Measurements from ENCODE around the gene RALB. TPM values are rescaled to one million over a fixed set of nuclear protein-coding genes. Genes with fewer than 3 reads are reported as not detected.

The RALB gene
- polyA plus RNA-seq, 1 of the 3 experiments (the other 2 are of a cell fraction) = 37.2 TPM

GRCh38 chr2:120326066-120326465 lies 73.4 kb downstream of the RALB start:
- POLR2A ChIA-PET = no interaction called here
- Histone ChIP-seq H3K9me3 (no peaks in the 10 kb centered on the region), H4K20me1 (ENCODE audit: insufficient read depth) (no peaks in the 10 kb centered on the region), H3F3A (replicated peaks; ENCODE audit: insufficient read depth) (no peaks in the 10 kb centered on the region), H3K9ac (no peak overlapping the region), H3K4me1 (ENCODE audit: control insufficient read depth in 1 of 2, insufficient read depth in 2 of 2, low read depth in 1 of 2, low read length in 1 of 2) (peaks cover 0 to 8% of the 10 kb centered on the region in 2 experiments; a peak in 1 of 4 replicates), H3K4me2 (no peak overlapping the region), H3K27me3 (ENCODE audit: insufficient read depth) (peaks cover 20% of the 10 kb centered on the region; the same call in 1 of the 2 replicates), H3K4me3 (ENCODE audit: low read depth in 2 of 2, low read length in 1 of 2) (no peak overlapping the region), H3K27ac (ENCODE audit: low read depth in 2 of 2, low read length in 1 of 2) (no peak overlapping the region), H3K36me3 (replicated peaks in 1 of 2; ENCODE audit: control insufficient read depth in 1 of 2, insufficient read depth in 2 of 2, low read length in 1 of 2) (no peaks in the 10 kb centered on the region), H3K79me2 (ENCODE audit: insufficient read depth) (no peaks in the 10 kb centered on the region), H3K9me2 (no peaks in the 10 kb centered on the region), H2AFZ (ENCODE audit: low read depth) (no peak overlapping the region)
- 74% methylated on average over 9 of the region's 9 CpGs for WGBS (ENCODE audit: low lambda C conversion rate)
- CTCF ChIA-PET = interaction anchor here (1.0 to 4.7 kb wide), 3 partner anchors 13 to 355 kb away, joined by 3 to 25 read pairs (median 7); no protein-coding TSS in a partner anchor
- no peak for DNase-seq
- TF ChIP-seq TEAD4 (IDR thresholded peaks at IDR 0.05; ENCODE audit: borderline replicate concordance, insufficient read depth) (no peak), NFIC (IDR thresholded peaks at IDR 0.05; ENCODE audit: borderline replicate concordance) (no peak), MEF2A (IDR thresholded peaks at IDR 0.05; ENCODE audit: borderline replicate concordance, low read depth) (no peak), YY1 (IDR thresholded peaks at IDR 0.05; ENCODE audit: low read depth) (no peak), USF2 (IDR thresholded peaks at IDR 0.05; ENCODE audit: borderline replicate concordance, low read depth, low read length) (no peak), RXRA (IDR thresholded peaks at IDR 0.05; ENCODE audit: borderline replicate concordance, low read depth) (no peak), CHD2 (IDR thresholded peaks at IDR 0.05; ENCODE audit: low read length, partially characterized antibody) (no peak), MAX (IDR thresholded peaks at IDR 0.05; ENCODE audit: low read depth) (no peak), CTCF (IDR thresholded peaks at IDR 0.05) (no peak), MXI1 (IDR thresholded peaks at IDR 0.05; ENCODE audit: low read depth, low read length) (no peak), IRF3 (IDR thresholded peaks at IDR 0.05; ENCODE audit: low read depth, low read length) (no peak), GATA2 (CRISPR knock-in tag; IDR thresholded peaks at IDR 0.05) (no peak)

Data from SK-N-SH (cell line).